ENCODE data around the gene REST.

GRCh38 chr4:56914336-56914735 is 6.6 kb downstream of the REST start:
- TF ChIP-seq RARB (CRISPR knock-in tag; IDR thresholded peaks at IDR 0.05) (no peak), POLR2A (IDR thresholded peaks at IDR 0.05; ENCODE audit: low read length) (no peak), CTCF (IDR thresholded peaks at IDR 0.05) (no peak)
